Natural killer cell (primary cell): ENCODE measurements around the gene KRTAP5-1. TPM values are rescaled to one million over a fixed set of nuclear protein-coding genes. Genes with fewer than 3 reads are reported as not detected.

ENCODE experiments used
- ATAC-seq, 3 donors: fragments of 150-1000 bp in 2 of 3; fragments of 200-7000 bp in 1 of 3; cut with Tn5 transposase; 1 replicate in 1 of 3; 2 replicates in 2 of 3; pipeline ENCODE4 v1.10.0; 2021; ENCODE audit warnings: mild to moderate bottlenecking in 2 of 3, moderate library complexity in 2 of 3
- DNase-seq, 2 donors: peaks; one replicate each; pipeline versions ENCODE4 v3.0.0 to v3.0.0-alpha.2; 2013 to 2021; ENCODE audit warnings: mixed read lengths in 1 of 2
- H3K27ac ChIP-seq: one replicate; pipeline ENCODE4 v1.5.1; 2013; ENCODE audit warnings: mild to moderate bottlenecking, low read length
- H3K27me3 ChIP-seq: one replicate; pipeline ENCODE4 v1.6.1; 2013; ENCODE audit warnings: low read length; ENCODE audit not compliant: control insufficient read depth, insufficient read depth
- H3K36me3 ChIP-seq: one replicate; pipeline ENCODE4 v1.6.1; 2013; ENCODE audit warnings: low read length; ENCODE audit not compliant: control insufficient read depth, insufficient read depth
- H3K4me1 ChIP-seq: one replicate; pipeline ENCODE4 v1.6.1; 2013; ENCODE audit warnings: low read length; ENCODE audit not compliant: control insufficient read depth, insufficient read depth
- H3K4me3 ChIP-seq: one replicate; pipeline ENCODE4 v1.5.1; 2013; ENCODE audit warnings: low read length
- H3K9me3 ChIP-seq: one replicate; pipeline ENCODE4 v1.6.1; 2013; ENCODE audit warnings: low read length; ENCODE audit not compliant: control insufficient read depth, insufficient read depth
- H3K27ac Mint-ChIP-seq, 2 donors: one replicate each; pipeline ENCODE4 v1.8.0; 2022; ENCODE audit warnings: mild to moderate bottlenecking in 2 of 2, mixed read lengths in 2 of 2, moderate library complexity in 1 of 2
- H3K27me3 Mint-ChIP-seq, 2 donors: one replicate each; pipeline ENCODE4 v1.8.0; 2022; ENCODE audit warnings: low read depth in 2 of 2, mixed read lengths in 2 of 2
- H3K36me3 Mint-ChIP-seq: one replicate; pipeline ENCODE4 v1.8.0; 2022; ENCODE audit warnings: mixed read lengths
- H3K4me1 Mint-ChIP-seq, 2 donors: one replicate each; pipeline ENCODE4 v1.8.0; 2022; ENCODE audit warnings: mixed read lengths in 2 of 2
- H3K4me3 Mint-ChIP-seq: one replicate; pipeline ENCODE4 v1.8.0; 2022; ENCODE audit warnings: mild to moderate bottlenecking, moderate library complexity, mixed read lengths
- H3K9me3 Mint-ChIP-seq, 2 donors: one replicate each; pipeline ENCODE4 v1.8.0; 2022; ENCODE audit warnings: mixed read lengths in 2 of 2
- WGBS: methylation state at CpG from one replicate; pipeline ENCODE4 v1.1.7; 2013; ENCODE audit warnings: missing lambda C conversion rate; ENCODE audit not compliant: insufficient coverage; 5-methylcytosine and 5-hydroxymethylcytosine counted together
- intact Hi-C: fragments of 100-400 bp; cut with micrococcal nuclease; formaldehyde crosslinking; loops from one replicate; pipeline ENCODE4 v1.14.2; 2022
- total RNA-seq, 4 donors: library from RNA; stranded (reverse); fragments of 120-200 nt in 1 of 4; gene quantifications; one replicate each; pipeline versions ENCODE4 v1.2.3 to v1.2.4, GENCODE V29; 2013 to 2022
- TF ChIP-seq, protein P1 (sequence below): fragments of 200-600 bp; IDR thresholded peaks from one replicate; pipeline ENCODE4 v1.8.0; 2022; ENCODE audit warnings: antibody characterized with exemption

The KRTAP5-1 gene
- total RNA-seq, 3 donors from 2014 or later (not counting 1 experiment from before 2014, with no cell fraction given) = not detected

DNA sequence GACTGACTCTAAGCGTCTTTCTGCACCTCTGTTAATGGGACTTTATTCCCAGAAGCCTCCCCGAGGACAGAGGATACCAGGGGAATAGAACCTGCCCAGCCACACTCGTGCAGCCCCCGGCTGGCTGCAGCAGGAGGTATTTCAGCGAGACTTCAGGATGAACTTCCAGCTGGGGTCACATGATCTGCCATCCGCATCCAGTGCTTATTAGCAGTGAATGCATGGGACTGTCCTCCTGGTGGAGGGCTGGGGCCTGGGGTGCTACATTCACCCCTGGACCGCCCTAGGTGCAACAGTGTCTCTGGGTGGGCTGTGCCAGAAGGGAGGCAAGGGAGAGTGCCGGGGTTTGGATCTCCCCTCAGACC is 14.6 kb downstream of the KRTAP5-1 start:
- Histone ChIP-seq H3K27me3 (peaks cover 9% of the 10 kb centered on the region), H3K4me3 (no peak overlapping the region), H3K4me1 (peaks cover 63% of the 10 kb centered on the region), H3K9me3 (no peaks in the 10 kb centered on the region), H3K36me3 (no peaks in the 10 kb centered on the region), H3K27ac (no peak overlapping the region)
- peaks cover 0 to 11% of the 10 kb centered on the region in 2 donors for H3K27me3 Mint-ChIP-seq
- 83% methylated on average over 8 of the region's 8 CpGs for WGBS
- H3K4me1 Mint-ChIP-seq = peaks cover 10 to 46% of the 10 kb centered on the region in 2 donors
- TF ChIP-seq, protein P1, sequence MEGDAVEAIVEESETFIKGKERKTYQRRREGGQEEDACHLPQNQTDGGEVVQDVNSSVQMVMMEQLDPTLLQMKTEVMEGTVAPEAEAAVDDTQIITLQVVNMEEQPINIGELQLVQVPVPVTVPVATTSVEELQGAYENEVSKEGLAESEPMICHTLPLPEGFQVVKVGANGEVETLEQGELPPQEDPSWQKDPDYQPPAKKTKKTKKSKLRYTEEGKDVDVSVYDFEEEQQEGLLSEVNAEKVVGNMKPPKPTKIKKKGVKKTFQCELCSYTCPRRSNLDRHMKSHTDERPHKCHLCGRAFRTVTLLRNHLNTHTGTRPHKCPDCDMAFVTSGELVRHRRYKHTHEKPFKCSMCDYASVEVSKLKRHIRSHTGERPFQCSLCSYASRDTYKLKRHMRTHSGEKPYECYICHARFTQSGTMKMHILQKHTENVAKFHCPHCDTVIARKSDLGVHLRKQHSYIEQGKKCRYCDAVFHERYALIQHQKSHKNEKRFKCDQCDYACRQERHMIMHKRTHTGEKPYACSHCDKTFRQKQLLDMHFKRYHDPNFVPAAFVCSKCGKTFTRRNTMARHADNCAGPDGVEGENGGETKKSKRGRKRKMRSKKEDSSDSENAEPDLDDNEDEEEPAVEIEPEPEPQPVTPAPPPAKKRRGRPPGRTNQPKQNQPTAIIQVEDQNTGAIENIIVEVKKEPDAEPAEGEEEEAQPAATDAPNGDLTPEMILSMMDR = no peak
- ATAC-seq (no peak), DNase-seq (peak in 1 of 2 donors; percentile 20)
- intact Hi-C loops = loop anchor here (2.0 to 5.0 kb wide), 3 partner anchors 16 to 368 kb away; partner anchors contain the start of gene LSP1
- H3K9me3 Mint-ChIP-seq = no peaks in the 10 kb centered on the region
- peak overlapping the region; percentile 70 for H3K4me3 Mint-ChIP-seq
- peak overlapping the region; percentile 70 to 89 for H3K27ac Mint-ChIP-seq
- H3K36me3 Mint-ChIP-seq = no peaks in the 10 kb centered on the region

DNA sequence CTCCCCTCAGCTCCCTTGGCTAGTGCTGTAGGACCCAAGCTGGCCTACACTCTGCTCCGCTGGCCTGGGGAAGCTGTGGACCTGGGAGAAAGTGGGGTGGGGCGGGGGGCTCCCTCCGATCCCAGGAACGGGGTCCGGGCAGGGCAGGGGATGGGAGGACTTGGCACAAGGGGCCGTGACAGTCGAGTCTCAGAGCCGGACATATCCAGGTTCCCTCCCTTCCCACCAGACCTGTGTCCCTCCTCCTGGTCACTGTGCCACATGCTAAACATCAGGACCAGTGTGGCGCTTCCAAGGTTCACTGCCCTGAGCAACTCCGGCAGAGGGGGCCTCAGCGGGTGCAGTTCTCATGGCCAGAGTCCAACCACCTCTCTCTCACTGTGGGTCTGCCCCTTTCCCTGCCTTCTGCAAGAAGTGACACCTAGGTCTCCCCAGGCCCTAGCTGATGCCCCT is 15.1 kb downstream of the KRTAP5-1 start:
- Mint-ChIP-seq H3K4me3 (peak overlapping the region; percentile 70), H3K9me3 (no peaks in the 10 kb centered on the region), H3K27me3 (peaks cover 0 to 12% of the 10 kb centered on the region in 2 donors), H3K27ac (peak overlapping the region; percentile 70 to 89), H3K36me3 (no peaks in the 10 kb centered on the region), H3K4me1 (peaks cover 10 to 46% of the 10 kb centered on the region in 2 donors)
- no peak overlapping the region for H3K27ac ChIP-seq
- H3K27me3 ChIP-seq = peaks cover 9% of the 10 kb centered on the region
- ATAC-seq (no peak), DNase-seq (peak in 1 of 2 donors; percentile 17)
- TF ChIP-seq, protein P1 = no peak
- no peaks in the 10 kb centered on the region for H3K9me3 ChIP-seq
- whole genome bisulfite sequencing = 90% methylated on average over 11 of the region's 11 CpGs
- H3K36me3 ChIP-seq = no peaks in the 10 kb centered on the region
- intact Hi-C loops = loop anchor here (2.0 to 5.0 kb wide), 3 partner anchors 15 to 368 kb away; partner anchors contain the start of gene LSP1
- no peak overlapping the region for H3K4me3 ChIP-seq
- H3K4me1 ChIP-seq = peaks cover 63% of the 10 kb centered on the region

DNA sequence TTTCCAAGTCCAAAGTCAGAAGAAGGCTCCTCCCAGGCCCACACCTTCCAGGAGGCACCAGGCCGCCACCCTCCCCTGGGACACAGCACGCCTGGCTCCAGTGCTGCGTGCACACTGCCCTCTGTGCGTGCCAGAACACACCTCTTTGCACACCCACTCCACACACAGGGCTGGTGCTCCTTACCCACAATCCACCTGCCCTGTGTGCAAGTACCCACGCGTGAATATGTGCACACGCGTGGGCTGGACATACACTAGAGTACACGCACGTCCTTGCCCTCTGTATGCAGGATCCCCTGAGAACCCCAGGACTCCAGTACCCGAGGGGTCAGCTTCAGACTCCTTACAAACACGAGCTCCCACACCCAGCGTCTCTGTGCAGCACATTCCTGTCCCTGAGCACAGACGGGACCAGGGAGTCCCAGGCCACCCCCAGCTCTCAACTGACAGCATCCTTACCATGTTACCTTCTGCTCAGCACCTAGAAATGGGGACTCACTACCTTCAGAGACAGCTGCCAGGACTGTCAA is 15.8 kb downstream of the KRTAP5-1 start:
- no peaks in the 10 kb centered on the region for H3K9me3 ChIP-seq
- peaks cover 0 to 13% of the 10 kb centered on the region in 2 donors for H3K27me3 Mint-ChIP-seq
- H3K36me3 Mint-ChIP-seq = no peaks in the 10 kb centered on the region
- no peak overlapping the region for H3K27ac ChIP-seq
- no peak for ATAC-seq
- TF ChIP-seq, protein P1 = no peak
- peaks cover 9% of the 10 kb centered on the region for H3K27me3 ChIP-seq
- H3K4me1 Mint-ChIP-seq = peaks cover 10 to 46% of the 10 kb centered on the region in 2 donors
- no peak overlapping the region for H3K4me3 ChIP-seq
- H3K4me3 Mint-ChIP-seq = peak overlapping the region; percentile 47
- H3K36me3 ChIP-seq = no peaks in the 10 kb centered on the region
- no peaks in the 10 kb centered on the region for H3K9me3 Mint-ChIP-seq
- peak overlapping the region; percentile 70 to 89 for H3K27ac Mint-ChIP-seq
- 80% methylated on average over 14 of the region's 14 CpGs for WGBS
- intact Hi-C loops = no loop called here
- DNase-seq = peak in 1 of 2 donors; percentile 34
- H3K4me1 ChIP-seq = peaks cover 62% of the 10 kb centered on the region
